Loucy (cell line): ENCODE results near the gene FRMD4A.

Source experiments
- H2AFZ ChIP-seq: fragments of 200-600 bp; sonication (generic); 2 replicates; pipeline ENCODE4 v1.6.0; 2016; ENCODE audit warnings: antibody characterized with exemption, mild to moderate bottlenecking, low read length, moderate library complexity
- H3F3A ChIP-seq: fragments of 200-600 bp; 2 replicates; pipeline ENCODE4 v1.6.0; 2016; ENCODE audit warnings: antibody characterized with exemption, low read depth, mild to moderate bottlenecking
- H3K27me3 ChIP-seq: fragments of 200-600 bp; sonication (generic); 2 replicates; pipeline ENCODE4 v1.6.1; 2014; ENCODE audit warnings: low read length, mild to moderate bottlenecking; ENCODE audit not compliant: insufficient read depth, poor library complexity, severe bottlenecking
- H3K36me3 ChIP-seq: fragments of 200-600 bp; sonication (generic); 2 replicates; pipeline ENCODE4 v1.6.1; 2016; ENCODE audit warnings: low read length; ENCODE audit not compliant: insufficient read depth
- H3K4me1 ChIP-seq: fragments of 200-600 bp; sonication (generic); 2 replicates; pipeline ENCODE4 v1.5.1; 2014; ENCODE audit warnings: low read length, mild to moderate bottlenecking; ENCODE audit not compliant: insufficient read depth, poor library complexity, severe bottlenecking
- H3K4me2 ChIP-seq: fragments of 200-600 bp; sonication (generic); 2 replicates; pipeline ENCODE4 v1.6.0; 2014; ENCODE audit warnings: antibody characterized with exemption, low read length, low read depth, mild to moderate bottlenecking; ENCODE audit not compliant: poor library complexity, severe bottlenecking
- H3K4me3 ChIP-seq: fragments of 200-600 bp; sonication (generic); 2 replicates; pipeline ENCODE4 v1.5.1; 2014; ENCODE audit warnings: low read length, mild to moderate bottlenecking, mixed read lengths; ENCODE audit not compliant: poor library complexity, severe bottlenecking
- H3K79me2 ChIP-seq: fragments of 200-600 bp; sonication (generic); 2 replicates; pipeline ENCODE4 v1.6.1; 2014; ENCODE audit warnings: low read length; ENCODE audit not compliant: insufficient read depth
- H3K9ac ChIP-seq: fragments of 200-600 bp; sonication (generic); 2 replicates; pipeline ENCODE4 v1.6.0; 2014; ENCODE audit warnings: mild to moderate bottlenecking, low read depth, low read length, moderate library complexity; ENCODE audit not compliant: poor library complexity, severe bottlenecking
- H3K9me2 ChIP-seq: fragments of 200-600 bp; sonication (generic); replicated peaks from 2 replicates; pipeline ENCODE4 v1.6.1; 2016; ENCODE audit warnings: low read depth, low read length, mixed read lengths
- H3K9me3 ChIP-seq: fragments of 200-600 bp; sonication (generic); 2 replicates; pipeline ENCODE4 v1.6.1; 2014; ENCODE audit warnings: mild to moderate bottlenecking, antibody characterized with exemption, low read length, low read depth; ENCODE audit not compliant: insufficient read depth
- H4K20me1 ChIP-seq: fragments of 200-600 bp; sonication (generic); 2 replicates; pipeline ENCODE4 v1.6.0; 2014; ENCODE audit warnings: antibody characterized with exemption, low read length, mild to moderate bottlenecking; ENCODE audit not compliant: insufficient read depth, poor library complexity, severe bottlenecking
- EZH2phosphoT487 ChIP-seq: fragments of 200-600 bp; IDR thresholded peaks from 2 replicates; pipeline ENCODE4 v1.6.1; 2018; ENCODE audit warnings: antibody characterized with exemption, mild to moderate bottlenecking, moderate library complexity, borderline replicate concordance
- TF ChIP-seq, protein P1 (sequence below): fragments of 200-600 bp; sonication (generic); conservative IDR thresholded peaks from 2 replicates; pipeline ENCODE4 v1.5.1; 2014; ENCODE audit warnings: mild to moderate bottlenecking, antibody characterized with exemption, low read length

Gene FRMD4A

DNA sequence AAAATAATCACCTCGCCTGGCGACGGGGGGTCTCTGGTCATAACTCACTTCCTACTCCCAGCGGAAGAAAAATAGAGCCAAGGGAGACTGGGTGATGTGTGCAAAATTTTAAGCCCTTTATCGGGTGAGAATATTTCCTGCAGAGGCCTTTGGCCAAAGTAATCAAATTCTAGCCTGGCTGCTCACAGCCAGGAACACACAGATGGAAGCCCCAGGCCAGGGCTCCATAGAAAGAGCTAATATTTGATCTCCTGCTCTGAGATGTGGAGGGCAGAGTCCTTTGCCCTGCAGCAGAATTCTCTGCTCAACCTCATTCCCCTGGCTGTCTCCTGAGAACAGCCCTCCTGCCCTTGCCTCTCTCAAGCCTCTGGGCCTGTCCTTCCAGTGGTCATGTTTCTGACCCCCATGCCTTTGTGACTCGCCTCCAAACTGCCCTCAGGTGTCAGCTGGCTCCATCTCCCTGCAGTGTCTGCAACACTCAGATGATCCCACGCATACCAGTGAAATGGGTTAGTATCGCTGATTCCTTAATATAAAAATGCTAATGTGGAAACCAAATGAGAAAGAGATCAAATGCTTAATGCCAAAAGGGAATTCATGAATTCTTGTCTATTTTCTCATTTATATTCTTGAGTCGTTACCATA lies 34.5 kb downstream of the FRMD4A start:
- Histone ChIP-seq H3K4me2 (no peak overlapping the region), H3K4me1 (no peaks in the 10 kb centered on the region), H3K27me3 (no peaks in the 10 kb centered on the region), H3F3A (no peaks in the 10 kb centered on the region), H3K9me3 (no peaks in the 10 kb centered on the region), H4K20me1 (no peaks in the 10 kb centered on the region), H2AFZ (no peak overlapping the region), H3K4me3 (no peak overlapping the region), H3K9me2 (no peaks in the 10 kb centered on the region), H3K36me3 (no peaks in the 10 kb centered on the region), H3K79me2 (no peaks in the 10 kb centered on the region), H3K9ac (no peak overlapping the region)
- TF ChIP-seq EZH2phosphoT487, result no peak
- TF ChIP-seq, protein P1, sequence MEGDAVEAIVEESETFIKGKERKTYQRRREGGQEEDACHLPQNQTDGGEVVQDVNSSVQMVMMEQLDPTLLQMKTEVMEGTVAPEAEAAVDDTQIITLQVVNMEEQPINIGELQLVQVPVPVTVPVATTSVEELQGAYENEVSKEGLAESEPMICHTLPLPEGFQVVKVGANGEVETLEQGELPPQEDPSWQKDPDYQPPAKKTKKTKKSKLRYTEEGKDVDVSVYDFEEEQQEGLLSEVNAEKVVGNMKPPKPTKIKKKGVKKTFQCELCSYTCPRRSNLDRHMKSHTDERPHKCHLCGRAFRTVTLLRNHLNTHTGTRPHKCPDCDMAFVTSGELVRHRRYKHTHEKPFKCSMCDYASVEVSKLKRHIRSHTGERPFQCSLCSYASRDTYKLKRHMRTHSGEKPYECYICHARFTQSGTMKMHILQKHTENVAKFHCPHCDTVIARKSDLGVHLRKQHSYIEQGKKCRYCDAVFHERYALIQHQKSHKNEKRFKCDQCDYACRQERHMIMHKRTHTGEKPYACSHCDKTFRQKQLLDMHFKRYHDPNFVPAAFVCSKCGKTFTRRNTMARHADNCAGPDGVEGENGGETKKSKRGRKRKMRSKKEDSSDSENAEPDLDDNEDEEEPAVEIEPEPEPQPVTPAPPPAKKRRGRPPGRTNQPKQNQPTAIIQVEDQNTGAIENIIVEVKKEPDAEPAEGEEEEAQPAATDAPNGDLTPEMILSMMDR, result no peak

DNA sequence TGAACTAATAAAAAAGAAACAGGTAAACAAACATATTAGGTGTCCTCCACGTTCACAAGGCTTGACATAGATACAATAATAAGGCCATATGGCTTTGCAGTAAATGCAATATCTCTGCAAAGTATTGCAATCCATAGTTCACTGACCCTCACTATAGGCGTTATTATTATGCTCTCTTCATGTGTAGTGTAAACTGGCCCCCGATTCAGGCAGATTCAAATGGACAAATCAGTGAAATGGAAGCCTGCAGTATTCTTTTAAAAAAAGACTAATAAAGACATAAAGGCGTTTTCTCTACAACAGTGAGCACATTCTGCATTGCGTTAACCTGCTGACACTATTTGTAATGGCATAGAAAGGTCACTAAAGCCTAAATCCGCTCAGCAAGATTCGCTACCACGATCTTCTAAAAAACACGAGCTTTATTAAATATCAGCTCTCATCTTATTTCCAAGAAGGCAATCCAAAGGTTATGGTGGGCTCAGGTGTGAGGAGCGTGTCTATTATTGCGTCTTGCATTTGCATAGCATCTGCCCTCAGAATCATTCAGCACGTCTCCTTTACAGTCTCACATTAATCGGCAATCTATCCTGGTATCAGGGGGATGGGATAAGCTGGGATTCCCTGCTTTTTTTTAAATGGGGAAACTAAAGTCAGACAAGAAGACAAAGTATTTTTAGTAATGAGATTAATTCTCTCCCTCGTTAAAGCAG lies 36.2 kb downstream of the FRMD4A start:
- H2AFZ ChIP-seq, result no peak overlapping the region
- no peaks in the 10 kb centered on the region for H3K27me3 ChIP-seq
- H3K4me1 ChIP-seq, result no peaks in the 10 kb centered on the region
- H3K36me3 ChIP-seq, result no peaks in the 10 kb centered on the region
- H3K79me2 ChIP-seq, result no peaks in the 10 kb centered on the region
- no peak overlapping the region for H3K4me2 ChIP-seq
- no peaks in the 10 kb centered on the region for H4K20me1 ChIP-seq
- no peak overlapping the region for H3K9ac ChIP-seq
- no peak overlapping the region for H3K4me3 ChIP-seq
- H3F3A ChIP-seq, result no peaks in the 10 kb centered on the region
- H3K9me2 ChIP-seq, result no peaks in the 10 kb centered on the region
- TF ChIP-seq, protein P1, result no peak
- no peak for TF ChIP-seq EZH2phosphoT487
- H3K9me3 ChIP-seq, result peaks cover 8% of the 10 kb centered on the region; the same call in 1 of the 2 replicates

DNA sequence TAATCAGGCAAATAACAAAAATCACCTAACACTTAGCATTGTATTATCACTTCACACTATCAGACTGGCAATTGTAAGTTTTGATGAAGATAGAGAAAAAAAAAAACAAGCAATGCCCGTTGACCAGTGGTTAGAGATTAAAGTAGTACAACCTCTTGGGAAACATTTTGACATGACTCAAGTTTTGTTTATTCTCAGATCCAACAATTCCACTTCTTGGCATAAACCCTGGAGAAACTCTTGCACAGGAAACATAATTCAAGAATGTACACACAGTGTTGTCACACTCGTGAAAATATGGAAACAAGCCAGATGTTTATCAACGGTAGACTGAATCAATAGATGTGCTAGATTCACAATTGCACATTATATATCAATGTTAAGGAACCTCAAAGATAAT lies 37.2 kb downstream of the FRMD4A start:
- Histone ChIP-seq H3K9me2 (no peaks in the 10 kb centered on the region), H3K9me3 (peaks cover 8% of the 10 kb centered on the region; the same call in 1 of the 2 replicates), H3K4me3 (no peak overlapping the region), H3F3A (no peaks in the 10 kb centered on the region), H3K79me2 (no peaks in the 10 kb centered on the region), H4K20me1 (no peaks in the 10 kb centered on the region), H3K9ac (no peak overlapping the region), H3K36me3 (no peaks in the 10 kb centered on the region), H3K4me2 (no peak overlapping the region), H3K4me1 (no peaks in the 10 kb centered on the region), H3K27me3 (no peaks in the 10 kb centered on the region), H2AFZ (no peak overlapping the region)
- TF ChIP-seq EZH2phosphoT487, result no peak
